GM12872 (cell line): Measurements from ENCODE around the gene FBXO34.

Source experiments
- CTCF ChIP-seq: IDR thresholded peaks from 3 replicates; pipeline ENCODE4 v1.5.1; 2011; ENCODE audit warnings: low read depth, mild to moderate bottlenecking, low read length, moderate library complexity; ENCODE audit not compliant: insufficient read depth

The FBXO34 gene

GRCh38 chr14:55361190-55361589 lies 90.0 kb downstream of the FBXO34 start:
- TF ChIP-seq CTCF, result no peak

GRCh38 chr14:55366271-55366670 lies 95.0 kb downstream of the FBXO34 start:
- TF ChIP-seq CTCF, result no peak

GRCh38 chr14:55370883-55371455 lies 99.7 kb downstream of the FBXO34 start:
- TF ChIP-seq CTCF, result no peak

- TF ChIP-seq CTCF, result no peak
Measured at GRCh38 chr14:55372423-55372822, 101.2 kb downstream of the FBXO34 start.

GRCh38 chr14:55372825-55373224 lies 101.6 kb downstream of the FBXO34 start:
- TF ChIP-seq CTCF, result no peak

GRCh38 chr14:55373784-55374705 lies 102.8 kb downstream of the FBXO34 start:
- no peak for TF ChIP-seq CTCF

- TF ChIP-seq CTCF, result no peak
Measured at GRCh38 chr14:55374771-55375170, 103.5 kb downstream of the FBXO34 start.
